Measurements from ENCODE around the gene ARHGAP21. TPM values are rescaled to one million over a fixed set of nuclear protein-coding genes. Genes with fewer than 3 reads are reported as not detected.
"Not testable (repeated sequence)": the region's sequence is repeated elsewhere in the genome, so short reads cannot be mapped to it uniquely, and the experiment has no call there.

ARHGAP21 gene
- total RNA-seq, 1 experiment from 2014 or later = 52.6 TPM

GRCh38 chr10:24661376-24661775 lies 62.3 kb downstream of the ARHGAP21 start:
- Histone ChIP-seq H3K4me2 (ENCODE audit: low read length) (no peak overlapping the region), H3K9me3 (ENCODE audit: low read length) (no peaks in the 10 kb centered on the region), H3K9ac (ENCODE audit: low read length) (no peak overlapping the region), H3K4me1 (ENCODE audit: insufficient read depth, low read length) (no peaks in the 10 kb centered on the region), H3K27me3 (ENCODE audit: low read length) (no peaks in the 10 kb centered on the region), H2AFZ (ENCODE audit: low read length) (no peak overlapping the region), H3K79me2 (ENCODE audit: low read length) (no peaks in the 10 kb centered on the region), H4K20me1 (ENCODE audit: low read length) (no peaks in the 10 kb centered on the region), H3K36me3 (ENCODE audit: low read depth, low read length) (no peaks in the 10 kb centered on the region), H3K9me2 (replicated peaks; ENCODE audit: low read length) (no peaks in the 10 kb centered on the region), H3K27ac (ENCODE audit: low read length) (no peak overlapping the region), H3F3A (ENCODE audit: low read length, unreplicated experiment) (no peaks in the 10 kb centered on the region), H3K4me3 (ENCODE audit: low read length) (no peak overlapping the region)
- CTCF ChIA-PET = no interaction called here
- DNase-seq (no peak), ATAC-seq (no peak)
- TF ChIP-seq EZH2 (IDR thresholded peaks at IDR 0.05; ENCODE audit: low read length, unreplicated experiment) = no peak
- TF ChIP-seq EZH2phosphoT487 (IDR thresholded peaks at IDR 0.05; ENCODE audit: borderline replicate concordance, low read length) = no peak
- no peak for TF ChIP-seq CTCF (conservative IDR thresholded peaks at IDR 0.05; ENCODE audit: low read depth, low read length)
- BruUV-seq (replicated peaks) = no TSS peak
- intact Hi-C loops (cut with micrococcal nuclease) = no loop called here
- POLR2A ChIA-PET (ENCODE audit: unreplicated experiment) = no interaction called here

GRCh38 chr10:24658319-24658718 lies 65.4 kb downstream of the ARHGAP21 start:
- CTCF ChIA-PET; POLR2A ChIA-PET (ENCODE audit: unreplicated experiment); H3K79me2 ChIP-seq (ENCODE audit: low read length); H3K27ac ChIP-seq (ENCODE audit: low read length); H2AFZ ChIP-seq (ENCODE audit: low read length); H3K9me3 ChIP-seq (ENCODE audit: low read length); H3K27me3 ChIP-seq (ENCODE audit: low read length); BruUV-seq (replicated peaks); intact Hi-C loops (cut with micrococcal nuclease); H3K4me2 ChIP-seq (ENCODE audit: low read length); H3F3A ChIP-seq (ENCODE audit: low read length, unreplicated experiment); H3K9ac ChIP-seq (ENCODE audit: low read length); H3K4me3 ChIP-seq (ENCODE audit: low read length); H3K36me3 ChIP-seq (ENCODE audit: low read depth, low read length); DNase-seq; H4K20me1 ChIP-seq (ENCODE audit: low read length); H3K9me2 ChIP-seq (replicated peaks; ENCODE audit: low read length); H3K4me1 ChIP-seq (ENCODE audit: insufficient read depth, low read length); ATAC-seq: not testable (repeated sequence)

- H3K9ac ChIP-seq (ENCODE audit: low read length); intact Hi-C loops (cut with micrococcal nuclease); BruUV-seq (replicated peaks); H3K27ac ChIP-seq (ENCODE audit: low read length); H2AFZ ChIP-seq (ENCODE audit: low read length); H3K4me3 ChIP-seq (ENCODE audit: low read length); H3K9me3 ChIP-seq (ENCODE audit: low read length); DNase-seq; H3F3A ChIP-seq (ENCODE audit: low read length, unreplicated experiment); H3K27me3 ChIP-seq (ENCODE audit: low read length); H3K36me3 ChIP-seq (ENCODE audit: low read depth, low read length); POLR2A ChIA-PET (ENCODE audit: unreplicated experiment); H3K9me2 ChIP-seq (replicated peaks; ENCODE audit: low read length); CTCF ChIA-PET; H3K79me2 ChIP-seq (ENCODE audit: low read length); H3K4me2 ChIP-seq (ENCODE audit: low read length); H4K20me1 ChIP-seq (ENCODE audit: low read length); H3K4me1 ChIP-seq (ENCODE audit: insufficient read depth, low read length); ATAC-seq: not testable (repeated sequence)
Observed at GRCh38 chr10:24656326-24656725, 67.4 kb downstream of the ARHGAP21 start.

- no peak for TF ChIP-seq EZH2 (IDR thresholded peaks at IDR 0.05; ENCODE audit: low read length, unreplicated experiment)
- no peak for TF ChIP-seq EZH2phosphoT487 (IDR thresholded peaks at IDR 0.05; ENCODE audit: borderline replicate concordance, low read length)
- H4K20me1 ChIP-seq (ENCODE audit: low read length) = no peaks in the 10 kb centered on the region
- DNase-seq (no peak), ATAC-seq (no peak)
- no peaks in the 10 kb centered on the region for H3K79me2 ChIP-seq (ENCODE audit: low read length)
- BruUV-seq (replicated peaks) = no TSS peak
- no peaks in the 10 kb centered on the region for H3K4me1 ChIP-seq (ENCODE audit: insufficient read depth, low read length)
- no peaks in the 10 kb centered on the region for H3K9me3 ChIP-seq (ENCODE audit: low read length)
- no peak overlapping the region for H3K4me3 ChIP-seq (ENCODE audit: low read length)
- no peak overlapping the region for H3K27ac ChIP-seq (ENCODE audit: low read length)
- H2AFZ ChIP-seq (ENCODE audit: low read length) = no peak overlapping the region
- no peaks in the 10 kb centered on the region for H3K36me3 ChIP-seq (ENCODE audit: low read depth, low read length)
- no peaks in the 10 kb centered on the region for H3K9me2 ChIP-seq (replicated peaks; ENCODE audit: low read length)
- no peak overlapping the region for H3K4me2 ChIP-seq (ENCODE audit: low read length)
- no peaks in the 10 kb centered on the region for H3K27me3 ChIP-seq (ENCODE audit: low read length)
- intact Hi-C loops (cut with micrococcal nuclease) = no loop called here
- ChIA-PET CTCF (no interaction called here), POLR2A (ENCODE audit: unreplicated experiment) (no interaction called here)
- H3K9ac ChIP-seq (ENCODE audit: low read length) = no peak overlapping the region
- no peaks in the 10 kb centered on the region for H3F3A ChIP-seq (ENCODE audit: low read length, unreplicated experiment)
Observed at GRCh38 chr10:24652381-24652957, 71.2 kb downstream of the ARHGAP21 start.
